ENCODE measurements around the gene GRM5.

Gene GRM5

GRCh38 chr11:88697139-88697538 is 368.6 kb downstream of the GRM5 start:
- DNase-seq (ENCODE audit: low read depth), result no peak

DNA sequence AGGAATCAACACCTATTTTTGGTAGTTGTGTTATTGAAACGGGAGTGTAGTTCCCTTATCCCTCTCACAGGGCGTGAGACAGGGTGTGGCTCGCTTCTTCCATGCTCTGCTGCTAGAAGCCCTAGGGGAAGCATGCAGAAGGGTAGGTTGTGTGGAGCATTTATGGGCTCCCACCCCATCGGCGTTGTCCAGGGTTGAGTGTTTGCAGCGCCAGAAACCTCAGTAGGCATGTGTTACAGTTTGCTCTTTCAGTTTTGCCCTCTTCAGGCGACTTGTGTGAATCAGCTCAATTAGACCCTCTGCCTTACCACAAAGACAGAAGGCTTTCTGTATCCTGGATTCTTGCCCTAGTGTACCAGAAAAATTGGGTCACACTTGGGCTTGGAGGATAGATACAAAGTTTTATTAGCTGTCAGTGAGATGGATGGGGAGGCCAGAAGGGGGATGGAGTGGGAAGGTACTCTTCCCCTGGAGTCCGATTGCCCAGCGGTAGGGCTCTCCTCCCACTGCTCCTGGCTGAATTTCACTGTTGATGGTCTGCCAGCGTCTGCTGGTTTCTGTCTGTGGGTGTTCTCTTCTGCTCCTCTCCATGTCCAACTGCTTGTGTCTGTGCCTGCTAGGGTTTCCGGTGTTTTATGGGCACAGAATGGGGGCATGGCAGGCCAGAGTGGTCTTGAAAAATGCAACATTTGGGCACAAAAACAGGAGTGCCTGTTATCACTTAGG is 369.9 kb downstream of the GRM5 start:
- no peak for DNase-seq (ENCODE audit: low read depth)

DNA sequence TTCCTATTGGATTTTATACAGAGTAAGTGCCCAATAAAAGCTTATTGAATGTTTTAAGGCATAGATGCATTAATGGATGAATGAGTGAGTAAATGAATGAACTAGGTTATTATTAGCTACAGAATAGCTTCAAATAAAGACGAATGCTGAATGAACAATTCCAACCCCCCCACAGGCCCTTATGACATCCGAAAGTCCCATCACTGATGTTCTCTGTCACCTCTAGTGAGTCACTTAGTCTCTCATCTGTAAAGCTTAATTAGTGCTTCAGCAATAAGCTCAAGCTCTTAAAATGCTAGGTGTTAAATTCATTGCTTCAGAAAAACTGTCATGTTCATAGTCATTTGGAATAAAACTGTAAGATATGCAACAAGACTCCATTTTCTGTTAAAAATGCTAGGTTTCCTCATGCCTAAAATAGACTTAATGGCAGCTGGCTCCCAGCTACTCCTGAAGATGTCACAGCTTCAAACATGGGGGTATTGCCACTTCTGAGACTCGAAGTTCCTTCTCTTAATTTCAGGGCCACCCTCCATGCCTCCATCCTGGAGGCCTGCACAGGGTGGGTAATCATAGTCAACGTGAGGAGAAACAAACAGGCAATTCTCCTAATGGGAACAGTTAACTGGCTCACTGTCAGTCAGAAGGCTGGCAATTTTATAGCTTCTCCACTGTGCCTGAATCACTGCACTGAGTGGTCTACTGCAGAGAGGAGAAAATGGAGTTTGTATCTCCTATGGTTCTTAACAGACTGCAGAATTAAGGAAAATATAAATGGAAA is 373.3 kb downstream of the GRM5 start:
- DNase-seq (ENCODE audit: low read depth), result no peak

- DNase-seq (ENCODE audit: low read depth), result no peak
These were observed 376.1 kb downstream of the GRM5 start for GRCh38 chr11:88689548-88690240.

- no peak for DNase-seq (ENCODE audit: low read depth)
These were observed 382.8 kb downstream of the GRM5 start for GRCh38 chr11:88683024-88683423.

DNA sequence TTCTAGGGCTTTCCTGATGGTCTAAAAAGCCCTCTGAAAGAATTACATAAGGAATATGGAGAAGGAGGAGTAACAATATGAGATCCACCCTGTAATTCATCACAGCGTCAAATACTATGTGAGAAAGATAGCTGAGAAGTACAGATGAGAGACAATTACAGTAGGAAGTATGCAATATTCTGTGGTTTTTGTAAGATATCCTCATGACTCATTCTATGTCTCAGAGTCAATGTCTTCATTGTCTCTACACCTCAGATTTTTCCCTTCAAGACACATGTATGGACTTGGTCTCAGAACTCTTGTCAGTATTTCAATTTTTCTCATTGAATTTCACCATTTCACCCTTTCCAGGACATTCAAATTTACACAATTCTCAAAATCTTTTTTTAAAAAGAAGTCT is 385.0 kb downstream of the GRM5 start:
- DNase-seq (ENCODE audit: low read depth), result no peak

DNA sequence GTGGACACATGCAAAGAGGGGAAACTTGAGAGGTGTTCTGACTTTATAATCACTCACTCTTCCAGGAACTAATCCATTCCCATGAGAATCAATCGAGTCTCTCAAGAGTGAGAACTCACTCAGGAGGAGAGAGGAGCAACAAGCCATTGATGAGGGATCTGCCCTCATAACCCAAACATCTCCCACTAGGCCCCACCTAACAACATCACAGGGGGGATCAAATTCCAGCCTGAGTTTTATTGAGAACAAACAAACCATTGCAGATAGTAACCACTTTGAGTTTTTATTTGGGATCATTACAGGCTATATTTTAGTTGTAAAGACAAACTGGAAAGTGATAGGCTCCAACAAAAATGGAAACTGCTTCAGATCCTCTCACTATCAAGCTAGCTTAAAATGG is 399.4 kb downstream of the GRM5 start:
- DNase-seq (ENCODE audit: low read depth), result no peak

- DNase-seq (ENCODE audit: low read depth), result no peak
These were observed 408.6 kb downstream of the GRM5 start for GRCh38 chr11:88657076-88657738.

GRCh38 chr11:88656283-88656682 is 409.5 kb downstream of the GRM5 start:
- no peak for DNase-seq (ENCODE audit: low read depth)

DNA sequence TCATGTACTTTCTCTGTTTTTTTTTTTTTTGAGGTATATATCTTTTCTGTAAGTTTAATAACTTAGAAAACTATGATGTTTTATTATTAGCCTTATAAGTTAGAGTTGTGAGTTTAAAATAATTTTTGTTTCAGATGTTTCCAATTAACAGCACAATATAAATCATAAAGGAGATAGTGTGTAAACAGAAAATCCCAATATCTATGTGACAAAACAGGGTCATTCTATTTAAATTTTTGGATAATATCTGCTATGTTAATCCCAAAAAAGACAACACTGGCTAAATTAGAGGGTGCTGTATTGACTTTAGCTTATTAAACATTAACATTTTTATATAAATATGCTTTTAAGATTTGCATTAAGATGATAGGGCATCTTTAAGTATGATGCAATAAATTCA is 410.1 kb downstream of the GRM5 start:
- DNase-seq (ENCODE audit: low read depth), result no peak

- no peak for DNase-seq (ENCODE audit: low read depth)
These were observed 410.6 kb downstream of the GRM5 start for GRCh38 chr11:88655196-88655595.

GRCh38 chr11:88651556-88651955 is 414.2 kb downstream of the GRM5 start:
- DNase-seq (ENCODE audit: low read depth), result no peak

- DNase-seq (ENCODE audit: low read depth), result no peak
These were observed 421.1 kb downstream of the GRM5 start for GRCh38 chr11:88644724-88645123.

DNA sequence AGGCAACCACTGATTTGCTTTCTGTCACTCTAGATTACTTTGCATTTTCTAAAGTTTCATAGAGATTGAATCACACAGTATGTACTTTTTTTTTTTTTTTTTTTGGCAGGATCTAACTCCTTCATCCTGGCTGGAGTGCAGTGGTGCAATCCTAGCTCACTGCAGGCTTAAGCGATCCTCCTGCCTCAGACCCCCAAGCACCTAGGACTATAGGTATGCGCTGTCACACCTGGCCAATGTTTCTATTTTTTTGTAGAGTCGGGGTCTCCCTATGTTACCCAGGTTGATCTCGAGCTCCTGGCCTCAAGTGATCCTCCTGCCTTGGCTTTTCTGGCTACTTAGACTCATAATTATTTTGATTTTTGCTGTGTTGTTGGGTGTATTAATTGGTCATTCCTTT is 433.6 kb downstream of the GRM5 start:
- DNase-seq (ENCODE audit: low read depth), result no peak

- DNase-seq (ENCODE audit: low read depth), result no peak
These were observed 434.3 kb downstream of the GRM5 start for GRCh38 chr11:88631497-88631896.

GRCh38 chr11:88629496-88629895 is 436.3 kb downstream of the GRM5 start:
- no peak for DNase-seq (ENCODE audit: low read depth)

DNA sequence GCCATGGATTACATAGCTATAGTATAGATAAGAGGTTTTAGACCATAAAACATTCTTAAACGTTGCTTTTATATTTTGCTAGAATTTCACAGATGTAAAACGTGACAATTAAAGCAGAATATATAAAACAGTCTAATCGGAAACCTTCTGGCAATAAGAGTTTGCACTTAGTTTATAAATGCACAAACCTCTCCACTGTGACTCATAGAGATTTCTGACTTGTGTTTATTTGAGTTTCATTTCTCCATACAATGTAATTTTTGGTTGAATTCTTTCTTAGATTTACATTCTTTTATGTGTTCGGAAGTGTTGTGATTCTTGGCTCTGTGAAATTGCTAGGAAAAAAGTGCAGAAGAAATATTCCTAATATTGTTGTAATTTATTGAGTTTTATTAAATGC is 439.6 kb downstream of the GRM5 start:
- DNase-seq (ENCODE audit: low read depth), result no peak

DNA sequence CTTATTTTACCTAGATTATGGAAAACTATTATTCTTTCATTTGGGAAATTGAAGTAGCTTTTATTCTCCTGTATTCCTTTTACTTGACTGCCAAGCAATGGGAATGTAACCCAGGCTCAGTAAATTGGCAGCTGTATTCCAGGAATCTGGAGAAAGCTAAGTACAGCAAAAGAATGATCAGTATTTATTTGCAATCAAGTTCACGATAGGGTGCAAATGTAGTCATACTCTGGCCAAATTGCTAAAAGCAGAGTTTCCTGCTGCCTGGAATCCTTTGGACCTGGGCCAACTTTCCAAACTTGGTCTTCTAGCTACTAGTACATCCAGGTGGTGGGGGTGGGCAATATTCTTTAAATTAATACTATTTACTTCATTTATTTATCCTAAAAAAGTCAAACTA is 442.3 kb downstream of the GRM5 start:
- DNase-seq (ENCODE audit: low read depth), result no peak

- DNase-seq (ENCODE audit: low read depth), result no peak
These were observed 445.1 kb downstream of the GRM5 start for GRCh38 chr11:88620568-88621130.

DNA sequence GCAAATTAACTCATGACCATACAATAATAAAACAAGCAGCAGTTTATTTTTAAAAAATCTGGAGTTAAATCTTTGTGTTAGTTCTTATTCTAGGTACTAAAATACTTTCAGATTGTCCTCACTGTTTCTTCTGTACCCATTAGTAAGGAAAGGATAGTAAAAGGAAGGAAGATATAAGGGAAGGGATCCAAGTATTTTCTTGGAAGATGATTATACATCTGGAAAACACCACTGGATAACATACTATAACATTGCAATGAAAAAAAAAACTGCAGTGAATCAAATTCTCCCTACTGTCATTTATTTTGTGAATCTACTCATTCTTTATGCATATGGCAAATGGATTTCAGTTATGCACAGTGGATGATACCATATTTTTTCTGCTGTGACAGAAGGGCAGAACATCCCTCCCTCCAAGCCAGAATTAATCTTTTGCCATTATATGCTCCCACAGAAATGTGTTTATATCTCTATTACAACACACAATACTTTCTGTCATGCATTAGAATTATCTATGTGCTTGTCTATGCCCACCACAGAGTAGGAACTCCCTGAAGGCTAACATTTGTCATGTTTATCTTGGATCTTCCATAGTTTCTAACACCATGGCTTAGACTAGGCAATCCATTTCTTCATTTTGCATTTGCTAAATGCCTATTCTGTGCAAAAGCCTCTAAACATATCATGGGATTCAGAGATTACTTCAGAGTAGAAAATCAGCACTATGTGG is 446.0 kb downstream of the GRM5 start:
- no peak for DNase-seq (ENCODE audit: low read depth)

GRCh38 chr11:88619071-88619425 is 446.7 kb downstream of the GRM5 start:
- no peak for DNase-seq (ENCODE audit: low read depth)

Measured in stimulated activated CD8-positive, alpha-beta memory T cell treated with anti-CD3 and anti-CD28 coated beads, Interleukin-15, amount 100 ng/mL, for 24 hours (primary cell).